DMS153 (cell line): ENCODE measurements around the gene AVP.
"Not testable (repeated sequence)": the region's sequence is repeated elsewhere in the genome, so short reads cannot be mapped to it uniquely, and the experiment has no call there.

Experiments
- DNase-seq: peaks from one replicate; lab custom pipeline; 2025; lab: John Stamatoyannopoulos, UW

Gene AVP

DNA sequence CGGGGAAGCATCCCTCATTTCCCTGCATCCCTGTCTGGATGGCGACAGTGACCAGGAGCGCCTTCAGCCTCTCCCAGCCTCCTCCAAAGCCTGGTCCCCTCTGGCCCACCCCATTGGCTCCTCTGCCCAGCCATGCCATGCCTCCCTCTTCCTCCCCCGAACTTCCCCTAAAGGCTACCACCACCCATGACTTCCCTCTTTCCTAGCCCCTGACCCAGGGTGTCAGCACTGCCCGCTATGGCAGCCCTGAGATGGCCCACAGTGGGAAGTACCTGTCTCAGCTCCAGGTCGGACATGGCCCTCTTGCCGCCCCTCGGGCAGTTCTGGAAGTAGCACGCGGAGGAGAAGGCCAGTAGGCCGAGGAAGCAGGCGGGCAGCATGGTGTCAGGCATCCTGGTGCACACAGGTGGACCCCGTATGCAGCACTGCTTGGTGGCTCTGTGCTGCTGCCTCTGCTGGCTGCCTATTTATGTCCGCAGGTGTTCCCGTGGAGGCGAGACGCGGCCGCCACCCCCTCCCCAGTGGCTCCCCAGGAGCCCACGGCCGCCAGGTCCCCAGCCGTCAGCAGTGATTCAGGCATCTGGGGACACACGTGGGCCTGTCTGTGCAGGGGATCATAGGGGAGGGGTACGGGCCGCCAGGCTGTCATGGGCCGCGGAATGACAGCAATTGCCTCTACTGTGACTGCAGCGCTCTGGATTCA, at the start of gene AVP:
Gene AVP, minus strand, starts transcription at position 442 of the 703 bp plus-strand sequence. Its CDS starts 50 bp downstream, at position 392.
- DNase-seq: no peak

GRCh38 chr20:3134151-3134550, 49.6 kb upstream of the AVP start:
- DNase-seq: no peak

- no peak for DNase-seq
Observed at GRCh38 chr20:3133155-3133554, 48.6 kb upstream of the AVP start.

DNA sequence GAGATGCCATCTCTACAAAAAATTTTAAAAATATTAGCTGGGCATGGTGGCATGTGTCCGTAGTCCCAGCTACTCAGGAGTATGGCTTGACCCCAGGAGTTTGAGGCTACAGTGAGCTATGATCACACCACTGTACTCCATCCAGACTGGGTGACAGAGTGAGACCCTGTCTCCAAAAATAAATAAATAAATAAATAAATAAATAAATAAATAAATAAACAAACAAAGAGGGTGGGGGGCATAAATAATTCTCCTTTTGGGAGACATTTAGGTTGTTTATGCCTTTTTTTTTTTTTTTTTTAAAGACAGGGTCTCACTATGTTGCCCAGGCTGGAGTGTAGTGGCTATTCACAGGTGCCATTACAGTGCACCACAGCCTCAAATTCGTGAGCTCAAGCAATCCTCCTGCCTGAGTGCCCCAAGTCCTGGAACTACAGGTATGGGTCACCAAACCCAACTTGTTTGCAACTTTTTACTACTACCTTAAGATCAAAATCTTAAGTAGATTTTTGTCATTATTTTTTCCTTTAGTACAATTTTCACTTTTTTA, 45.6 kb upstream of the AVP start:
- DNase-seq: no peak

DNA sequence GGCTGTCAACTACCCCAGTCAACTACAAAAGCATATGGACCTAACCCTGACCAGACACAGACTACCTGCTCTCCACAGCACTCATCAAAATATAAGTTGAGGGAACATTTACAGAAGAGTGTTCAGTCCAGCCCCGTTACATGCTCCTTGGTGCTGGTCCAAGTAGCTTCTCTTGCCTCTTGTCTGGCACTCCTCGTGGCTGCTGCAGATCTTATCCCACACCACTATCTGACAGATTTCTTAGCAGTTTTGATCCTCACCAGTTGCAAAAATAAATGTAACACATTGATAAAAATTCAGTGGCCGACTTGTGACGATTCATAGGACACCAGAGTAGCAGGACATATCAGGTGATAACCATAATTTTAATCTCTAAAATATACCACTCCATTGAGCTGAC, 44.6 kb upstream of the AVP start:
- DNase-seq: no peak

DNA sequence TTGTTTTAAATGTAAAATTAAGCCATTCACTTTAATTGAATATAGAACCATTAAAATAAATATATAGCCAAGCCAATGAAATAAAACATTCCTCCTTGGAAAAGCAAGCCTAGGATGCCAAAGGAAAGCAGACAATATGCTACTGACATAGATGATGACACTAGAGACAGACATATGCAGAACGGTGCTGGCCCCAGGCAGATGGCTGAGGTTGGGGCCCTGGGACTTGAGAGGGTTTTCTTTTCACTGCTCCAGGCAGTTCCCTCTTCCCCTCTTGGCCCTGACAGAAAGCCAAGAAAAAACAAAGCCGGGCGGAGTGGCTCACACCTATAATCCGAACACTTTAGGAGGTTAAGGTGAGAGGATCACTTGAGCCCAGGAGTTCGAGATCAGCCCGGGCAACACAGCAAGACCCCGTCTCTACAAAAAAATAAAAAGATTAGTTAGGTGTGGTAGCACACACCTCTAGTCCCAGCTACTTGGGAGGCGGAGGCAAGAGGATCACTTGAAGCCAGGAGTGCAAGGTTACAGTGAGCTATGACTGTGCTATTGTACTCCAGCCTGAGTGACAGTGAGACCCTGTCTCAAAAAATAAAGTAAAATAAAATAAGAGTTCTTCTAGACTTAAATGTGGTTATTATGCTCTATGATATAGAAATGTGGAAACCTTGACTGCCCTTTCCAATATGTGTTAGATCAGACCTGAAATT, 43.9 kb upstream of the AVP start:
- DNase-seq: no peak

DNA sequence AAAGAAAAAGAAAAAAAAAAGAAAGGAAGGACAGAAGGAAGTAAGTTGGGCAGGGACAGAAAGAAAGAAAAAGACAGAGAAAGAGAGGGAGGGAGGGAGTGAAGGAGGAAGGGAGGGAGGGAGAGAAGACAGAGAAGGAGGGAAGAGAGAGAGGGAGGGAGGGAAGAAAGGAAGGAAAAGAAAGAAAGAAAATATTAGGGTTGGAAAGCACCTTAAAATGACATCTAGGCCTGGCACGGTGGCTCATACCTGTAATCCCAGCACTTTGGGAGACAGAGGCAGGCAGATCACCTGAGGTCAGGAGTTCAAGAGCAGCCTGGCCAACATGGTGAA, 42.0 kb upstream of the AVP start:
- no peak for DNase-seq

- not testable (repeated sequence) for DNase-seq
Observed at GRCh38 chr20:3125776-3126526, 41.4 kb upstream of the AVP start.

- not testable (repeated sequence) for DNase-seq
Observed at GRCh38 chr20:3124773-3125560, 40.4 kb upstream of the AVP start.

GRCh38 chr20:3124163-3124562, 39.6 kb upstream of the AVP start:
- DNase-seq: not testable (repeated sequence)

DNA sequence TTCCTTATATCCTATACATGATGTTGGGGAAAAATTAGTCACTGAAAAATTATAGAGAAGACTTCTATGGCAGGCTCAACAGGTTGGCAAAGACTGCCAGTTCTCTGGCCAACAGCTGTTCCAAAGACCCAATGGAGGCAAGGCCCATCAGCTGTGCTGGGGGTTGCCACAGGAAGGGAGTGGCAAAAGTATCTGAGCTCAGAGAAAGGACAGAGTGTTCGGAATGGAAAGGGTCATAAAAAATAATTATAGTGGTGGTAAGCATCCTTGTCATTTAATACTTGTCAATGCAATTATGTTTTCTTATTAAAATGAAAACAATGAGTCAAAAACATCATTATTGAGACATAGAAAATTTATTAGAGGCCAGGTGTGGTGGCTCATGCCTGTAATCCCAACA, 39.0 kb upstream of the AVP start:
- DNase-seq: peak; percentile 33

DNA sequence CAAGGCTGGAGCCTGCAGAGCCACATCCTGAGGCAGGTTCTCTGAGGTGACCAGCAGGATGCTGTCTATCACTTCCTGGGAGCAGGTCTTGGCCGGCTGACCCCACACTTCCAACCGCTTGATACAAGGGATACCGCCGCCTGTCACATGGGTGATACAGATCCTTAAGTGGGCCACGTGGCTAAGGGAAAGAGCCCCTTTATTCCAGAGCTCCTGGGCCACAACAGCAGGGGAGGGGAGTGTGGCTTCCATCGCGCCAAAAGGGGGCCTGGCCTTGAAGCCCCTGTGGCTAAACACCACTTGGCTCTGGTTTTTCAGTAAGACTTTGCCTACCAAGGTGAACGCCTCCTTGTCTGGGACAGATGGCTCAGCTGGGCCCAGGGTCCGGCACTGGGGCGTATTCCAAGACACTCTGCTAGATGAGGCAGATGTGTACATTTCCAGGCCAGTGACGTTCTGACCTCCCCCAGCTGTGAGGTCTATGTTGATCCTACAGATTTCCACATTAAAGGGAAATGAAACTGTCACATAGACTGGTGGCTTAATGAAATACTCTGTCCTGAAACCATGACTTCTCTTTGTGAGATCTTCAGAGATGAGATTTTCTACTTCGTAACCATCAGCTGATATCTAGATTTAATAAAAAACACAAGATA, 37.6 kb upstream of the AVP start:
- DNase-seq: no peak

- DNase-seq: no peak
Observed at GRCh38 chr20:3121271-3121911, 36.9 kb upstream of the AVP start.

- DNase-seq: no peak
Observed at GRCh38 chr20:3119044-3119443, 34.5 kb upstream of the AVP start.

DNA sequence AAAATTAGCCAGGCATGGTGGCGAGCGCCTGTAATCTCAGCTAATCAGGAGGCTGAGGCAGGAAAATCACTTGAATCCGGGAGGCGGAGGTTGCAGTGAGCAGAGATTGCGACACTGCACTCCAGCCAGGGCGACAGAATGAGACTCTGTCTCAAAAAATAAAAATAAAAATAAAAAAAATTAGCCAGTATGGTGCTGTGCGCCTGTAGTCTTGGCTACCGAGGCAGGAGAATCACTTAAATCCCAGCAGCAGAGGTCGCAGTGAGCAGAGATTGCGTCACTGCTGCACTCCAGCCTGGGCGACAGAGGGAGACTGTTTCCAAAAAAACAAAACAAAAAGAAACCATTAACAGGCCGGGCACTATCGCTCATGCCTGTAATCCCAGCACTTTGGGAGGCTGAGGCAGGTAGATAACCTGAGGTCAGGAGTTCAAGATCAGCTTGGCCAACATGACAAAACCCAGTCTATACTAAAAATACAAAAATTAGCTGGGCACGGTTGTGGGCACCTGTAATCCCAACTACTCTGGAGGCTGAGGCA, 33.4 kb upstream of the AVP start:
- DNase-seq: peak; percentile 46

DNA sequence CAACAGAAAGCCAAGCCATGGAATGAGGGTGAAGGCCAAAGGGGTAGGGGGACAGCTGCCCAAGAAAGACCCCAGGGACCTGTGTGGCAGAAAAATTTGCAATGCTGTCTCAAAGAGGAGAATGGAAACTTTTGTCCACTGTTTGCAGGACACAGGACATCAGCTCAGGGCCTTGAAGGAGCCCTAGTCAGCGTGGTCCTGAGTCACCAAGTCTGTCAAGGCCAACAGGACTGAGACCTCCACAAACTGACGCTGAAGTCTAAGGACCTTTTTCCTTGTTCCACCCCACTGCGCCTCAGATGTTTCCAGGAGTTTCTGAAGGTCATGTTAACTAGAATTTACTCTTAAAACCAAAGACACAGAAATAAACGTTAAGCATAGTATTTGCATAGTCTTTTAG, 31.8 kb upstream of the AVP start:
- DNase-seq: no peak

DNA sequence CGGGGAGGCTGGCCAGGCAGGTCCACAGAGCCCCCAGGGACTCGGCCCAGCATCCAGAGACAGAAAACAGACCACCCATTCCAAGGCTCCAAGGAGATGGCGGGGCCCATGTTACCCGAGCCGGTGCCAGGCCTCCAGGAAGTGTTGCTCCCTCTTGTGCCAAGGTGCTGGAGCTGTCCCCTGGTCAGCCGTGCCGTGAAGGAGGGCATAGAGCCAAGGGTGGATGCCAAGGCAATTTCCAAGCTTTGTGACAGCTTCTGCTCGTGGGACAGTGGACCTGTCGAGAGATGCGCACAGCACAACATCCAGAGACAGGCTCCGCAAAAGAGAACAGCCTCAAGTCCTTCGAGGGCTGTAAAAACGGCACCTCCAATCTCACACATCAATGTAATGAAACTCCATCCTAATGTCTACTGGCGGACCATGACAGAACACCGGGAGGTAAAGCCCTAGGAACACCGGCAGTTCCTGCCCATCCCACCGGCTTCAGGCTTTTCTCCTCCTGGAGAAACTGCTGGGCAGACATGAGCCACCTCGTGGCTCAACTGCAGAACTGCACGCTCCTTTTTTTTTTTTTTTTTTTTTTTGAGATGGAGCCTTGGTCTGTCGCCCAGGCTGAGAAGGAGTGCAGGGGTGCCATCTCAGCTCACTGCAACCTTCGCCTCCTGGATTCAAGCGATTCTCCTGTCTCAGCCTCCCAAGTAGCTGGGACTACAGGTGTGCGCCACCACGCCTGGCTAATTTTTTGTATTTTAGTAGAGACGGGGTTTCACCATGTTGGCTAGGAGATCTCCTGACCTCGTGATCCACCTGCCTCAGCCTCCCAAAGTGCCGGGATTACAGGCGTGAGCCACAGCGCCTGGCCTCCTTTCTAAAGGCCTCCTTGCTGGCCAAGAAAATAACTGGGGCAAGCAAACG, 30.9 kb upstream of the AVP start:
- peak; percentile 24 for DNase-seq

DNA sequence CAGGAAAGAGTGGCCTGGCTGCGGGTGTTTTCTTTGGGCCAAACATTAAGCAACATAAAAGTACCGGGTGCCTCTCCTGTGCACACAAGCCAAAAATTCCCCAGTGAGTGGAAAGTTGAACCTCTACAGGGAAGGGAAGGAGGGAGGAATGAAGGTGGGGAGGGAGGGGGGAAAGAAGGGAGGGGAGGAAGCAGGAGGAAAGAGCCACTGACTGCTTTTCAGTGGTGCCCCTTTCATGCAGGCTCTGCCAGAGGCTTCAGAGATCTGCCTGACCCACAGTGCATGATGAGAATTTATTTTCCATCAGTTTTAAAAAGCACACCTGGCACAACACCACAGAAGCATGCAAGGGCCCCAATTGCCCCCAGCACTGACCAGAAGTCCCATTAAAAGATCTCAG, 27.5 kb upstream of the AVP start:
- no peak for DNase-seq

- no peak for DNase-seq
Observed at GRCh38 chr20:3111507-3111906, 27.0 kb upstream of the AVP start.
